MG63 (cell line): ENCODE measurements around the gene LRRC18. TPM values are rescaled to one million over a fixed set of nuclear protein-coding genes. Genes with fewer than 3 reads are reported as not detected.

Source experiments
- DNase-seq: peaks from one replicate; pipeline ENCODE4 v3.0.0-alpha.2; 2020
- H3K27me3 ChIP-seq: fragments of 250-450 bp; sonication (Bioruptor Pico); 2 replicates; pipeline ENCODE4 v1.5.1; 2020; ENCODE audit warnings: mild to moderate bottlenecking, moderate library complexity
- H3K36me3 ChIP-seq: fragments of 250-450 bp; sonication (Bioruptor Pico); 2 replicates; pipeline ENCODE4 v1.5.1; 2020; ENCODE audit warnings: mild to moderate bottlenecking, moderate library complexity
- H3K4me3 ChIP-seq: fragments of 250-450 bp; sonication (Bioruptor Pico); 2 replicates; pipeline ENCODE4 v1.5.1; 2020; ENCODE audit warnings: mild to moderate bottlenecking, moderate library complexity
- H3K9me3 ChIP-seq: fragments of 250-450 bp; sonication (Bioruptor Pico); 2 replicates; pipeline ENCODE4 v1.5.1; 2020; ENCODE audit warnings: mild to moderate bottlenecking, moderate library complexity
- total RNA-seq: library from RNA; depleted of rRNA; stranded (reverse); fragments of >200 nt; shearing (Covaris generic); gene quantifications from 2 replicates; pipeline ENCODE4 v1.2.3, GENCODE V29; 2014; ENCODE audit warnings: low replicate concordance

LRRC18 gene
- total RNA-seq, 1 experiment from 2014 or later, result not detected

- Histone ChIP-seq H3K36me3 (no peaks in the 10 kb centered on the region), H3K27me3 (peaks cover 3% of the 10 kb centered on the region; the same call in 1 of the 2 replicates), H3K9me3 (no peaks in the 10 kb centered on the region), H3K4me3 (no peak overlapping the region)
- peak; percentile 52 for DNase-seq
These were observed 6.6 kb downstream of the LRRC18 start for GRCh38 chr10:48932831-48933664.

DNA sequence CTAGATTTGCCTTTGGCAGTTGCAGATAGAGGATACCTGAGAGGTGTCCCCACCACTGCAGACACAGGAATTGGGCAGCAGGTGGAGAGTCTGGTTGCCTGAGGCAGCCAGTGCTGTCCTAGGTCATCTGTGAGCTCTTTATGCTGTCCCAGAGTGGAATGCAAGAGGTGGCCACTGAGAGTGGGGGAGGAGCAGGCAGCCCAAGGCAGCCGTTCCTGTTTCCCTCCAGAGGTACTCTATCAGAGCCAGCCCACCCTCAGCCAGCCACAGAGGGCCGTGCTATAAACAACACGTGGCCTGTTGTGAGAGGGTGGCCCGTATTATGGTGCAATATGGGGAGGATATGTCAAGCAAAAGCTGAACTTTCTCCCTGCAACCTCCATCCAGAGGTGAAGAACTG lies 8.5 kb downstream of the LRRC18 start:
- Histone ChIP-seq H3K27me3 (peaks cover 3% of the 10 kb centered on the region; the same call in 1 of the 2 replicates), H3K36me3 (no peaks in the 10 kb centered on the region), H3K9me3 (no peaks in the 10 kb centered on the region), H3K4me3 (no peak overlapping the region)
- no peak for DNase-seq

DNA sequence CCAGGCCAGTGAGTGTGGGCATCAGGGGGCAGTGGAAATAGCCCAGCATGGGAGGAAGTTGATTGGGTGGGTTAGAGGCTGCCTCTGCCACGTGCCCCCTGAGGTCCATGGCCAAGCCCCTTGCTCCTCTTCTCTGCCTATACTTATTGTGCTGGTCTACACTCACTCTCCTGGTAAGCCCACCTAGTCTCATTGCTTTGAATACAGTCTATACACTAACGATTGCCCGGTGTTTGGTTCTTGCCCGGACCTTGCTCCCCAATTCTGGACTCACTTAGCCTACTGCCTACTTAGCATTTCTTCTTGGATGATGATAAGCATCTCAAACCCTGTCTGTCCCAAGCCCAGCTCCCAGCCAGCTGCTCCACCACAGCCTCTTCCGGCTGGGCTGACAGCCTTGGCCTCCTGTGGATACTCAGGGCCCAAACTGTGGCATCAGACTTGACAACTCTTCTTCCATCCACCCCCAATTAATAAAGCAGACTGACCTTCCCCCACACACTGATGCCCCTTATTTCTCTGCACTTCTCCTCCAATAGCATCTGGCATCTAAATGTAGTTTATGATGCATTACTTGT lies 10.1 kb downstream of the LRRC18 start:
- no peak overlapping the region for H3K4me3 ChIP-seq
- no peaks in the 10 kb centered on the region for H3K27me3 ChIP-seq
- no peak for DNase-seq
- H3K36me3 ChIP-seq, result no peaks in the 10 kb centered on the region
- H3K9me3 ChIP-seq, result no peaks in the 10 kb centered on the region

DNA sequence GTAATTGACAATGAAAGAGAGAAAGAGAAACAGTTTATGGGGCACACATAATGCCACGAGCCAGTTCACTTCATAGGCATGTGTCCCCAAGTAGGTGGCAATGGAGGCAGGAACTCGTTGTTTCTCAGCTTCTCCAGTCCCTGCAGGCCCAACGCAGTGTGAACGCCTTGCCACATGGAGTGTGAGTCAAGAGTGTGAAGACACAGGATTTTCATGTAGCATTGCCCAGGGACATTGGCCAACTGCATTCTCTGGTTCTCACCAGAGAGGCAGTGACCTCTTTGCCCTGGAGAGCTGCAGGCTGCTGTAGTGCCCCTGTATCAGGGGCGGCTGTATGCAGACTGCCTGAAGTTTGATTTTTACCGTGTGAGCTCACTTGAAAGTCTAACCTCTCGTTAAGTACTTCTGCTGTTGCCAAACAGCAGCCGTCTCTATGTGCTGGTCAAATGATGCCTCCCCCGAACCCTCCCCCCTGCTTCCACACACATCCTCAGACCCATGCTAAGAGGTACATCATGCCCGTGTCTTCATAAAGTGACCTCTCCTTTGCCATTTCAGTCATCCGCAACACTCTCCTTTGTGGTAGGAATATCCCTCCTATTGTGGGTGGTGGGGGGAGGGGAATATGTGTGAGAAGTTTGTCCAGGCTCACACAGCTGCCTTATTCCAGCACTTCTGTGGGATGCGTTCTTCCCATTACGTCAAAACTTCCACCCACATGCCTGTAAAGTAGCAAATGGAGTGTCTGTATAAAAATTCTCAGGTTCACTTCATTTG lies 12.7 kb downstream of the LRRC18 start:
- Histone ChIP-seq H3K27me3 (no peaks in the 10 kb centered on the region), H3K4me3 (no peak overlapping the region), H3K9me3 (no peaks in the 10 kb centered on the region), H3K36me3 (no peaks in the 10 kb centered on the region)
- no peak for DNase-seq

- Histone ChIP-seq H3K4me3 (no peak overlapping the region), H3K9me3 (no peaks in the 10 kb centered on the region), H3K27me3 (no peaks in the 10 kb centered on the region), H3K36me3 (no peaks in the 10 kb centered on the region)
- no peak for DNase-seq
These were observed 13.4 kb downstream of the LRRC18 start for GRCh38 chr10:48926255-48926654.

DNA sequence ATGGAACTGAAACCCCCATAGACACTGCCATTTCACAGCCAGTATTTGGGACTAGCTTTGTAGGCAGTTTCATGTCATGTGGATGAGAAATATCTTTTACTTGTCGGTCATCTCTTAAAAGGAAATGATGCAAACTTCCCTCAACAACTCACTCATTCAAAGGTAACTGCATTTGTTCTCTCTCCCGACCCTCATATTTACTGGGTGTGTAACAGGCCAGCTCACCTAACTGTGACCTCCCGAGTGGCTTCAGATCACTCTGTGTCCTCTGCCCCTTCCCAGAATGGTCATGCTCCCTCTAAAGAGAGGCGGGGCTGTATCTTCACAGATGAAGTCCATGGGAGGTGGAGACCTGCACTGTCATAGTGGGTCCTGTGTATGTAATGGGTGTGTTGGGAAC lies 14.7 kb downstream of the LRRC18 start:
- no peak for DNase-seq

DNA sequence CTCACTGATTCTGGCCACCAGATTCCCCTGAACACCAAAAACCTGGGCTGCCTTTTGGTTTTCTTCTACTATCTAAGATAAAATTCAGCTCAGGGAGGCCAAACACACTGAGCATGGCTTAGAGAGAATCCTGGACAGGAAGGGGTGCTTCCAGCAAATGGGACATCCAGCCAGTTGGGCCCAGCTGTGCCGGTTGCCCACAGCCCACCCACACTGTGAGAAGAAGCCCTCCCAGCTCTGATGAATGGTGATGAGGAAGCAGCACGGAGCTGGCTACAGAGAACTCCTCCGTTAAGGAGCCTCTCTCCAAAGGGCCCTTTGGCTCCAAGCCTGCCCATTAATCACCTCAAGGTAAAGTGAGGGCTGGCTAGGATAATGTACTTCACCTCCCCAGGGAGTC lies 15.9 kb downstream of the LRRC18 start:
- DNase-seq, result no peak
- Histone ChIP-seq H3K9me3 (no peaks in the 10 kb centered on the region), H3K27me3 (no peaks in the 10 kb centered on the region), H3K36me3 (no peaks in the 10 kb centered on the region), H3K4me3 (no peak overlapping the region)

More for the DNA sequence above, 14.7 kb downstream of the LRRC18 start:
- Histone ChIP-seq H3K9me3 (no peaks in the 10 kb centered on the region), H3K36me3 (no peaks in the 10 kb centered on the region), H3K27me3 (no peaks in the 10 kb centered on the region), H3K4me3 (no peak overlapping the region)

DNA sequence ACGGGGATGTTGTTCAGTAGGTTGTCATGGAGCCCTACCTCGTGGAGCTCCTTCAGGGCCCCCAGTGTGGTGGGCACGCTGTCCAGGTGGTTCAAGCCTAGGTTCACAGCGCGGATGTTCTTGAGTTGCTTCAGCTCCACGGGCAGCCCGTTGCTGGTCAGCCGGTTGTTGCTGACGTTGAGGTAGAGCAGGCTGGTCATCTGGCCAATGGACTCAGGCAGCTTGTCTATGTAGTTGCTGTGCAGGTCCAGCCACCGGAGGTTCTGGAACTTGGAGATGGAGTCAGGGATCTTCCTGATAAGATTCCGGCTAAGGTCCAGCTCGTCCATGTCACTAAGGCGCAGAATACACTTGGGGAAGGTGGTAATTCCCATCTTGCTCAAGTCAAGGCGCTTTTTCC lies 26.0 kb downstream of the LRRC18 start:
- Histone ChIP-seq H3K9me3 (no peaks in the 10 kb centered on the region), H3K27me3 (peaks cover 3% of the 10 kb centered on the region)
- DNase-seq, result no peak

GRCh38 chr10:48910548-48910947 lies 29.1 kb downstream of the LRRC18 start:
- H3K36me3 ChIP-seq, result no peaks in the 10 kb centered on the region
- no peaks in the 10 kb centered on the region for H3K27me3 ChIP-seq
- no peak for DNase-seq
- no peaks in the 10 kb centered on the region for H3K9me3 ChIP-seq
- no peak overlapping the region for H3K4me3 ChIP-seq

More for the DNA sequence above, 26.0 kb downstream of the LRRC18 start:
- Histone ChIP-seq H3K4me3 (no peak overlapping the region), H3K36me3 (no peaks in the 10 kb centered on the region)

DNA sequence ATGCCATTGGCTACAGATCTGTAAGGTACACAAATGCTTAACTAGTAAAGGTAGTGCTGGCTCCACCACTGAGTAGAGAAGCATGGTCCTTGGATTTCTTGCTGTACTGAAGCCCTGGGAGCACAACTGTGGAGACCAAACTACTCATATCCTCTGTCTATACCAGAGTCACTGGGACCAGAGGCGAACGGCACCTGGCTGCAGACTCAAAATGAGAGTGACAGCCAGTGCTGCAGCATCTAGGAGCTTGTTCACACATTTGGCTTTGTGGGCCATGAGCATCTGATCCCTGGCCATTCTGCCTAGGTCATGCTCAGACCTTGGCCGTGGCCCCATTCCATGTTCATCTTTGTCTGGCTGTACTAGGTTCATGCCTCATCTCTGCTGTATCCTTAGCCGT lies 31.9 kb downstream of the LRRC18 start:
- DNase-seq, result no peak
- Histone ChIP-seq H3K4me3 (no peak overlapping the region), H3K9me3 (no peaks in the 10 kb centered on the region), H3K27me3 (no peaks in the 10 kb centered on the region), H3K36me3 (no peaks in the 10 kb centered on the region)

DNA sequence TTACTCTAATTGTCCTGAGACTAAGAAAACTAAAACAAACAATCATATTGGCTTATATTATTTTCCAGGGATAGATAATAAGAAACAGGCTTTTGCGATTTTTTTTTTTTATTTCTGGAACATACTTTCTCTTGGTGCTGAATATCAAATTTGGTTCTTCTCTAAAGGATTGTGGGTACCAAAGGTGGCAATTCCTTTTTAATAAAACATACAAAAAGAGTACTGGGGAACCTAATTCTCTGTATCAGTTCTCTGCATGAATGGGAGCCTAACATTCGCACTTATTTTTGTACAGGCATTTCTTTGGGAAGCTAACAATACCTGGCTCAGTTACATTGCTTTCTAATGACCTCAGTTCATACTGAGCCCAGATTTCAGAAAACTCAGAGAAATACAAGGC lies 32.8 kb downstream of the LRRC18 start:
- no peak for DNase-seq
- Histone ChIP-seq H3K4me3 (no peak overlapping the region), H3K9me3 (no peaks in the 10 kb centered on the region), H3K27me3 (no peaks in the 10 kb centered on the region), H3K36me3 (no peaks in the 10 kb centered on the region)

DNA sequence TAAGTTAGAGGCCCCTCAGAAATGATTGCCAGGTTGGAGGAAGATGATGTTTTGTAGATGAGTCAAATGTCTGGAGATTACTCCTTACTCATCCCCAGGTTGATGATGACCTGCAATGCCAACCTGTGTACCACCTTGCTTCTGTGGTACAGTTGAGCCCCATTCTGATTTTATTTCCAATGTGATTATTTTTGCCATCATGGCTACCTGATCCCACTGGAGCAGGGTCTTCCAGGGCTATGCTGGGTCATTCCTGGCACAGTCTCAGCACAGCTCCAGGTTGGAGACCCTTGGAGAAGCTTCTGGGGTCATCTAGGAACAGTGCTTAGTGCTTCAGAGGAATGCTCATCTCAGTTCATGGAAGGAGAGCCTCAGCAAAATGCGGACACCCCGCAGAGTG lies 34.3 kb downstream of the LRRC18 start:
- H3K4me3 ChIP-seq, result no peak overlapping the region
- H3K27me3 ChIP-seq, result no peaks in the 10 kb centered on the region
- DNase-seq, result no peak
- H3K9me3 ChIP-seq, result no peaks in the 10 kb centered on the region
- H3K36me3 ChIP-seq, result no peaks in the 10 kb centered on the region

DNA sequence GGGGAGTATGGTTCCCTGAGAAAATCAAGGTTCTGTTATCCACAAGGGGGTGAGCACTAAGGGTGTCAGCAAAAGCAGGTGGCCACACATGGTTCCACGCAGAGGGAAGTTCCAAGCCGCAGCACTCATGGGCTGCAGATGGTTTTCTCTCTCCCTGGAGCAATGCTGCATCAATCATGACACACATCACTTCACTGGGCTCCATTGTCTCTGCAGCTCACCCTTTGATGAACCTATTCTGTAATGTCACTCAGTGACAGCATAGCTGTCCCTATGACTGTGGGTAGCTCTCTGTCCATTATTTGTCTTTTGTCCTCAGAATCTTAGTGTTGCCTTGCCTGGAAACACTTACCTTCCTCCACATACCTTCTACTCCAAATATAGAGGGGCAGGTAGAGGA lies 34.8 kb downstream of the LRRC18 start:
- no peaks in the 10 kb centered on the region for H3K36me3 ChIP-seq
- no peaks in the 10 kb centered on the region for H3K9me3 ChIP-seq
- no peak overlapping the region for H3K4me3 ChIP-seq
- no peak for DNase-seq
- no peaks in the 10 kb centered on the region for H3K27me3 ChIP-seq

DNA sequence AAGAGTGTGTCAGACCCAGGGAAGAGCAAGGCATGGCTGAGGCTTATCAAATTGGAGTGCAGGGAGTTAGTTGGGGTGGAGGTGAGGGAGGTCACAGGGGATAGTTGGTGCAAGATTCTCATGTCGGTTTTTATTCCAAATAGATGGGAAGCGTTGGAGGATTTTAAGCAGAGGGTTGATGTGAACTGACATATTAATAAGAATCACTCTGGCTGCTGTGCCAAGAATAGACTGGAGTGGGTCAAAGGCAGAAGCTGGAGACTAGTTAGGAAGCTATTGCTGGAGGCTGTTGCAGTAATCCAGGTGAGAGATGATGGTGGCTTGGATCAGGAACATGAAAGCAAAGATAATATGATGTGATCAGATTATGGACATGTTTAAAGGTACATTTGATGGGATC lies 36.5 kb downstream of the LRRC18 start:
- Histone ChIP-seq H3K9me3 (no peaks in the 10 kb centered on the region), H3K27me3 (no peaks in the 10 kb centered on the region), H3K36me3 (no peaks in the 10 kb centered on the region), H3K4me3 (no peak overlapping the region)
- DNase-seq, result no peak

GRCh38 chr10:48902096-48902495 lies 37.5 kb downstream of the LRRC18 start:
- no peaks in the 10 kb centered on the region for H3K9me3 ChIP-seq
- no peaks in the 10 kb centered on the region for H3K27me3 ChIP-seq
- no peak overlapping the region for H3K4me3 ChIP-seq
- no peak for DNase-seq
- no peaks in the 10 kb centered on the region for H3K36me3 ChIP-seq

DNA sequence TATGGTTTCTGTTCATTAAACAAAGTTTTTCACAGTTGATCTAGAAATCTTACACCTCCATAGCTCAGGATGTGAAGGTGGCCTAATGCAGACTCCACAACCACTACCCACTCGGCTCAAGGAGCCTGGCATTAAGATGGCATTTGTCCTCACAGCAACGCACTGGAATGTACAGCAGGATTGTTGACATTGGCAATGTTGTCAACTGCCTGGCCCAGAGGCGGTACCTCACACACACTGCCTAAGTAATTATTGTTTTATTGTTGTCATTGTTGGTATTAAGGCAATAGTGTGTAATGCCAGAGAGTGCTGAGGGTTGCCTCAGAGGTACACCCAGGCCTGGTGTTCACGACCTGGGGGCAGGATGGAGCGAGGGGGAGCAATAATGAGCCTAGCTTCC lies 38.3 kb downstream of the LRRC18 start:
- no peaks in the 10 kb centered on the region for H3K36me3 ChIP-seq
- no peaks in the 10 kb centered on the region for H3K9me3 ChIP-seq
- no peak overlapping the region for H3K4me3 ChIP-seq
- H3K27me3 ChIP-seq, result no peaks in the 10 kb centered on the region
- DNase-seq, result no peak

DNA sequence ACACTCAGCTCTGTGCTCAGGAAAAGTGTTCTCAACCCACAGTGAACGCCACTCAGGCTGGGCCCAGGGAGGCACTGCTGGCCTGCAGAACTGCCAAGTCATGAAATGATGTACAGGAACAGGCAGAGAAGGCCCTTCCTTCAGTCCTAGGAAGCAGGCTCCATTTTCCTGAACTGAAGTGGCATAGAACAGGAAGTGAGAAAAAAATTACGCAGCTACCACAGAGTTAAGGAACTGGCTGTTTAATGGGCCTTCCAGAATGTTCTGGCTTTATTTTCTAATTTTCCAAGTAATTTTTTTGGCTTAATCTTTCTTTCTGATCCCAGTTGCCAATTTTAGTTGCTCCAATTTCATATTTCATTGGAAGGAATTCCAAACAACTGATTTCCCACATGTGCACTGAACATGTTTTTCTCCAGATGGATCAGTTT lies 39.3 kb downstream of the LRRC18 start:
- Histone ChIP-seq H3K4me3 (no peak overlapping the region), H3K27me3 (no peaks in the 10 kb centered on the region), H3K36me3 (no peaks in the 10 kb centered on the region), H3K9me3 (no peaks in the 10 kb centered on the region)
- no peak for DNase-seq
